Heart left ventricle (tissue), 16 donors: ENCODE data around the gene GDF7. TPM values are rescaled to one million over a fixed set of nuclear protein-coding genes. Genes with fewer than 3 reads are reported as not detected.

Source experiments
- ATAC-seq, 4 donors: fragments of 200-7000 bp; cut with Tn5 transposase; one replicate each; pipeline ENCODE4 v1.9.1; 2020 to 2022; ENCODE audit warnings: moderate library complexity in 4 of 4, mild to moderate bottlenecking in 3 of 4, moderate number of reproducible peaks in 1 of 4
- DNase-seq, 5 donors: peaks; one replicate each; pipeline ENCODE4 v3.0.0-alpha.2; 2020
- H3K27ac ChIP-seq, 12 donors: fragments of 200-600 bp; sonication (generic) in 4 of 12; one replicate each; pipeline versions ENCODE4 v1.5.0 to v1.8.0; 2016 to 2022; ENCODE audit warnings: mild to moderate bottlenecking in 2 of 12
- H3K27me3 ChIP-seq, 9 donors: fragments of 200-600 bp; sonication (generic) in 2 of 9; one replicate each; pipeline versions ENCODE4 v1.5.1 to v1.8.0; 2016 to 2022; ENCODE audit warnings: mild to moderate bottlenecking in 3 of 9
- H3K36me3 ChIP-seq, 9 donors: fragments of 200-600 bp; sonication (generic) in 2 of 9; one replicate each; pipeline versions ENCODE4 v1.5.0 to v1.8.0; 2018 to 2022; ENCODE audit warnings: mild to moderate bottlenecking in 2 of 9
- H3K4me1 ChIP-seq, 12 donors: fragments of 200-600 bp; sonication (generic) in 4 of 12; one replicate each; pipeline versions ENCODE4 v1.5.0 to v1.8.0; 2016 to 2022; ENCODE audit warnings: mild to moderate bottlenecking in 3 of 12
- H3K4me3 ChIP-seq, 12 donors: fragments of 200-600 bp; sonication (generic) in 4 of 12; one replicate each; pipeline versions ENCODE4 v1.5.0 to v1.8.0; 2017 to 2022; ENCODE audit warnings: mild to moderate bottlenecking in 9 of 12, moderate library complexity in 4 of 12
- H3K9me3 ChIP-seq, 12 donors: fragments of 200-600 bp; sonication (generic) in 4 of 12; one replicate each; pipeline versions ENCODE4 v1.5.0 to v1.8.0; 2016 to 2022; ENCODE audit warnings: mild to moderate bottlenecking in 1 of 12
- CTCF ChIP-seq, 12 donors: fragments of 200-600 bp; sonication (generic) in 4 of 12; IDR thresholded peaks; one replicate each; pipeline versions ENCODE4 v1.5.0 to v1.8.0; 2018 to 2022; ENCODE audit warnings: antibody characterized with exemption in 12 of 12, mild to moderate bottlenecking in 5 of 12
- POLR2A ChIP-seq, 2 donors: fragments of 450-650 bp; IDR thresholded peaks; one replicate each; pipeline ENCODE4 v1.6.1; 2017; ENCODE audit warnings: antibody characterized with exemption in 2 of 2, mild to moderate bottlenecking in 2 of 2, moderate library complexity in 2 of 2
- WGBS, 4 donors: extraction: QIAGEN DNeasy Blood & Tissue Kit in 2 of 4; methylation state at CpG; one replicate each; pipeline versions ENCODE4 v1.1.5 to v1.1.7; 2013 to 2018; 5-methylcytosine and 5-hydroxymethylcytosine counted together
- intact Hi-C, 10 donors: fragments of 100-400 bp; cut with DNase I; formaldehyde crosslinking; loops; one replicate each; pipeline versions ENCODE4 v1.11.1 to v1.14.2; 2022
- polyA plus RNA-seq, 2 donors: library from polyadenylated mRNA; stranded (reverse); fragments of 200-250 nt; gene quantifications; one replicate each; pipeline ENCODE4 v1.2.3, GENCODE V29; 2013
- total RNA-seq, 9 donors: library from RNA; depleted of rRNA in 2 of 9; stranded (reverse); fragments of >200 nt in 2 of 9; fragmentation: NEBNext Ultra II Directional in 3 of 9; extraction: Animal tissue kit (Norgen Biotek cat#: 25700) in 3 of 9; gene quantifications; one replicate each; pipeline versions ENCODE4 v1.1.0 to v1.2.4, GENCODE V29; 2016 to 2023
- donor health status: ischemic (EF 13 %, LVEDD 7.1; RV severe dilation, severe dysfunction).
- donor health status: healthy with polysubstance abuse.
- donor health status: DM: no; HTN: yes; CAD: no.
- donor health status: DM: no; HTN: no; CAD: no.
- donor health status: ischemic (EF 25% LVEDD 6.9; RV normal size, moderate dysfunction).
- donor health status: ischemic (EF 25% LVEDD 5.7; RV mildly dilated, moderate dysfunction).
- donor health status: healthy.
- donor health status: DM: yes; HTN: yes; CAD: no.
- donor health status: ischemic (EF 35%, LVEDD 5.7; RV mildly dilated, moderate dysfunction).
- donor health status: nonischemic (EF 11% LVEDD 7.7; RV severe dilation, severe dysfunction).
- donor health status: DM: yes; HTN: yes; CAD: no.
- donor health status: PGD.
- donor health status: ischemic (EF 29% LVEDD 5.4; RV normal size, mild dysfunction).
- donor health status: nonischemic (EF 23%, LVEDD 6.1; RV moderate dilation, normal function).

GDF7 gene
- total and polyA plus RNA-seq, 11 donors: 0.14 to 1.6 (median 0.55) TPM

- Histone ChIP-seq H3K4me3 (no peak overlapping the region), H3K9me3 (peaks cover 0 to 51% (median 5%) of the 10 kb centered on the region in 12 donors), H3K27ac (no peak overlapping the region), H3K27me3 (no peaks in the 10 kb centered on the region), H3K4me1 (no peaks in the 10 kb centered on the region), H3K36me3 (no peaks in the 10 kb centered on the region)
- TF ChIP-seq POLR2A (IDR thresholded peaks at IDR 0.05) (no peak), CTCF (IDR thresholded peaks at IDR 0.05) (no peak)
- intact Hi-C loops: no loop called here
- no peak for DNase-seq
- WGBS, 4 donors: 70 to 76% (median 73%) methylated on average over 1 of the region's 1 CpG
- ATAC-seq: no peak
Observed at GRCh38 chr2:20717641-20718040, 50.7 kb downstream of the GDF7 start.

GRCh38 chr2:20722592-20723240 lies 55.8 kb downstream of the GDF7 start:
- no peak overlapping the region for H3K4me3 ChIP-seq
- TF ChIP-seq CTCF (IDR thresholded peaks at IDR 0.05) (no peak), POLR2A (IDR thresholded peaks at IDR 0.05) (no peak)
- WGBS, 4 donors: 94 to 100% (median 98%) methylated on average over 1 of the region's 1 CpG

GRCh38 chr2:20723543-20723942 lies 56.6 kb downstream of the GDF7 start:
- TF ChIP-seq POLR2A (IDR thresholded peaks at IDR 0.05) (no peak), CTCF (IDR thresholded peaks at IDR 0.05) (no peak)
- intact Hi-C loops: no loop called here
- DNase-seq: no peak
- no peak for ATAC-seq
- Histone ChIP-seq H3K4me3 (no peak overlapping the region), H3K4me1 (peaks cover 0 to 9% (median 2%) of the 10 kb centered on the region in 12 donors), H3K36me3 (no peaks in the 10 kb centered on the region), H3K9me3 (peaks cover 0 to 24% (median 2%) of the 10 kb centered on the region in 12 donors), H3K27ac (no peak overlapping the region), H3K27me3 (no peaks in the 10 kb centered on the region)

More at GRCh38 chr2:20722592-20723240, 55.8 kb downstream of the GDF7 start:
- Histone ChIP-seq H3K4me1 (peaks cover 0 to 1% (median 0%) of the 10 kb centered on the region in 12 donors), H3K27ac (no peak overlapping the region), H3K9me3 (peaks cover 0 to 32% (median 5%) of the 10 kb centered on the region in 12 donors), H3K27me3 (no peaks in the 10 kb centered on the region), H3K36me3 (no peaks in the 10 kb centered on the region)
- DNase-seq (no peak), ATAC-seq (no peak)
- intact Hi-C loops: no loop called here

GRCh38 chr2:20724500-20725053 lies 57.6 kb downstream of the GDF7 start:
- no peak overlapping the region for H3K4me3 ChIP-seq
- peaks cover 0 to 16% (median 0%) of the 10 kb centered on the region in 12 donors for H3K9me3 ChIP-seq
- H3K36me3 ChIP-seq: no peaks in the 10 kb centered on the region
- DNase-seq: no peak
- 95 to 99% (median 97%) methylated on average over 3 of the region's 3 CpGs for WGBS, 4 donors
- no peak for ATAC-seq
- TF ChIP-seq CTCF (IDR thresholded peaks at IDR 0.05) (no peak), POLR2A (IDR thresholded peaks at IDR 0.05) (no peak)
- no peaks in the 10 kb centered on the region for H3K27me3 ChIP-seq
- intact Hi-C loops: no loop called here
- H3K4me1 ChIP-seq: peaks cover 0 to 10% (median 3%) of the 10 kb centered on the region in 12 donors
- H3K27ac ChIP-seq: no peak overlapping the region
